SKM-1 treated with dmso at 0.1 percent for 144 hours (cell line): Measurements from ENCODE around the gene OR7E24.
"Not testable (repeated sequence)": the region's sequence is repeated elsewhere in the genome, so short reads cannot be mapped to it uniquely, and the experiment has no call there.

Source experiments
- DNase-seq: peaks from one replicate; lab custom pipeline; 2025; ENCODE audit not compliant: unreplicated experiment; lab: John Stamatoyannopoulos, UW

The OR7E24 gene

DNA sequence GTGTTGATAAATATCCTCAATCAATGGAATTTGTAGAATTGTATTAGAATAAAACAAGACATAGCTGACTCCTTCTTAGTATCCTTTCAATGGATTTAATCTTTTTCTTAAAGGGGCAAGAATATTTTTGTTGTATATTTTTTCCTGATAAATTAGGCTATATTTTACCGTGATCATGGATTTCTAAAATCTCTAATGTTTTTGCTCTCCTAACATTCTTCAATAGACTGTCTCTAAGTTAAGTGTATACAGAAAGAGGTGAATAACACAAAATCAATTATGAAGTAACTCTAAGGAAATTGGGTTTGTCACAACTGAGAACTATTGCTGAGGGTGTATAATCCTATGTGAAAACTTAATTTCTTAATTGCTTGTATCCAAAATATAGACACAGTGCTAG is at the start of gene OR7E24:
OR7E24 (plus strand) TSS at position 301 of the 400 bp plus-strand sequence. CDS start 114 bp downstream, outside the sequence.
- DNase-seq, result no peak

DNA sequence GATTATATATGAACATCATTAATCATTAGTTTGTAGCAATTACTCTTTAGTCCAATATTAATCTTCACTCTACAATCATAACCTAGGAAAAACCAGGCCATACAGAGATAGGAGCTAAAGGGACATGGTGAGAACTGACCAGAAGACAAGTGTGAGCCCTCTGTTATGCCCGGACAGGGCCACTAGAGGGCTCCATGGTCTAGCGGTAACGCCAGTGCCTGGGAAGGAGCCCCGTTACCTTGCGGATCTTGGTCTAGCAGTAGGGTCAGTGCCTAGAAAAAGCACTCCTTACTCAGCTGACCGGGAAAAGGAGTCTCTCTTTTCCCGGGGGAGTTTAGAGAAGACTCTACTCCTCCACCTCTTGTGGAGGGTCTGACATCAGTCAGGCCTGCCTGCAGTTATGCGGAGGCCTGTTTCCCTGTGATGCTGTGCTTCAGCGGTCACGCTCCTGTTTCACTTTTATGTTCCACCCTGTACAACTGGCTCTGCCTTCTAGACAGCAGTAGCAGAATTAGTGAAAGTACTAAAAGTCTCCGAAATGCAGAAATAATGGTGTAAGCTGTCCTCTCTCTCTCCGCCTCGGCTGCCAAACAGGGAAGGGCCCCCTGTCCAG is 45.1 kb upstream of the OR7E24 start:
- DNase-seq, result peak; percentile 15

DNA sequence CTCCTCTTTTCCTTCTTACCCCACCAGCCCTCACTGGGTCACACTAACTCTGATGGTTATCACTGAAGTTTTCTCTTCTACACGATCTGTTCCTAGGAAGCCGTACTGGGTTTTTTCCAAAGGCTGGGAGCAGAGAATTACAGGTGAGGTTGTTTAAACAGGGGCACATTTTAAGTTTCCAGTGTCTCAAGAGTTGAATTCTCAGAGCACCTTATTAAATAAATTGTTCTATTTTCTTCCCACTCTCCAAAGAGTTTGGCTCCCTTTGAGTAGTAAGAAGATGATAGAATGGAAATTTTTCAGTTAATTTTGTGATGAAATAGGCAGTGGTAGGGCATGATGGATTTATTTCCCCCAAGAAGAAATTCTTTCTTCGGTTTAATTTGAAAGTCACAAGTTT is 31.2 kb upstream of the OR7E24 start, which contains the start of gene OR7D4:
OR7D4 (minus strand) TSS at position 101 of the 400 bp plus-strand sequence. CDS start 4,752 bp downstream, outside the sequence.
- no peak for DNase-seq

DNA sequence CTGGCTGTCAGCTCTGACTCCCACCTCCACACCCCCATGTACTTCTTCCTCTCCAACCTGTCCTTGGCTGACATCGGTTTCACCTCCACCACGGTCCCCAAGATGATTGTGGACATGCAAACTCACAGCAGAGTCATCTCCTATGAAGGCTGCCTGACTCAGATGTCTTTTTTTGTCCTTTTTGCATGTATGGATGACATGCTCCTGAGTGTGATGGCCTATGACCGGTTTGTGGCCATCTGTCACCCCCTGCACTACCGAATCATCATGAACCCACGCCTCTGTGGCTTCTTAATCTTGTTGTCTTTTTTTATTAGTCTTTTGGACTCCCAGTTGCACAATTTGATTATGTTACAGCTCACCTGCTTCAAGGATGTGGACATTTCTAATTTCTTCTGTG is 506 bp downstream of the OR7E24 start:
- DNase-seq, result no peak

DNA sequence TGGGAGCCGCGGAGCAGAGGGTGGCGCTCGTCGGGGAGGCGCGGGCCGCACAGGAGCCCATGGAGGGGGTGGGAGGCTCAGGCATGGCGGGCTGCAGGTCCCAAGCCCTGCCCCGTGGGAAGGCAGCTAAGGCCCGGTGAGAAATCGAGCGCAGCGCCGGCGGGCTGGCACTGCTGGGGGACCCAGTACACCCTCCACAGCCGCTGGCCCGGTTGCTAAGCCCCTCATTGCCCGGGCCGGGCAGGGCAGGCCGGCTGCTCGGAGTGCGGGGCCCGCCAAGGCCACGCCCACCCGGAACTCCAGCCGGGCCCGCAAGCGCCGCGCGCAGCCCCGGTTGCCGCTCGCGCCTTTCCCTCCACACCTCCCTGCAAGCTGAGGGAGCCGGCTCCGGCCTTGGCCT is 32.8 kb downstream of the OR7E24 start:
- DNase-seq, result not testable (repeated sequence)

DNA sequence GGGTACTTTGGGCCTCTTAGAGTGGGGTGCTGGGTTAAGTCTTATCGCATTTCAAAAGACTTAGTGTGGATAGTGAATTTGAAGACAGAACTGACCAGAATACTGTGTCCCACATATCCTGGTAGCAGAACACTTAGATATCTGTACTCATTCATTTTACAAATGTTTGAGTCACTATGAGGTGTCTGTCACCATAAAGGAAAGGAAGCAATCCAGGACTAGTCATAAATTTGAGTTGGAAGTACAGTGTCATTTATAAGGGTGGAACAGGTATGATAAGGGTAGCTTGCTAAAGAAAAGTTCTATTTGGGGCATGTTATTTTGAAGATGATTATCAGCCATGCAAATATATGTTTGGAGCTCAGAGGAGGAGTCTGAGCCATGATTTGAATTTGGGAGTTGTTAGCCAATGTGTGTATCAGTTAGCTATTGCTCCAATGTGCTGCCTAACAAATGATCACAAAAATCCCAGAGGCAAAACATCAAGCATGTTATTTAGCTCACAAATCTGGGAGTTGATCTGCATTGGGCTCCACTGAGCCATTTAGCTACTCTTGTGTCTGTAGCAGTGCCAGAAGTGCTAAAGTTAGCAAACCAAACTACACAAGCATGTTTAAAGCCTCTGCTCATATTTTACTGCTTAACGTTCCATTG is 38.6 kb downstream of the OR7E24 start:
- DNase-seq, result no peak

DNA sequence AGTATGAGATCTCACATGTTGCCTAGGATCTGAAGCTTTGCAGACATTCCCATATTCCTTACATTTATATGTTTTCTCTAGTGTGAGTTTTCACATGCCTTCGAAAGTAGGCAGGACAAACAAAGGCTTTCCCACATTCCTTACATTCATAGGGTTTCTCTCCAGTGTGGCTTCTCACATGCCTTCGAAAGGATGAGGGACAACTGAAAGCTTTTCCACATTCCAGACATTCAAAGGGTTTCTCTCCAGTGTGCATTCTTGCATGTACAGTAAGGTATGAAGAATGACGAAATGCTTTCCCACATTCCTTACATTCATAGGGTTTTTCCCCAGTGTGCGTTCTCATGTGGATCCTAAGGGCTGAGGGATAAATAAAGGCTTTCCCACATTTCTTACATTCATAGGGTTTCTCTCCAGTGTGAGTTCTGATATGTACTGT is 44.7 kb downstream of the OR7E24 start:
- DNase-seq, result no peak

DNA sequence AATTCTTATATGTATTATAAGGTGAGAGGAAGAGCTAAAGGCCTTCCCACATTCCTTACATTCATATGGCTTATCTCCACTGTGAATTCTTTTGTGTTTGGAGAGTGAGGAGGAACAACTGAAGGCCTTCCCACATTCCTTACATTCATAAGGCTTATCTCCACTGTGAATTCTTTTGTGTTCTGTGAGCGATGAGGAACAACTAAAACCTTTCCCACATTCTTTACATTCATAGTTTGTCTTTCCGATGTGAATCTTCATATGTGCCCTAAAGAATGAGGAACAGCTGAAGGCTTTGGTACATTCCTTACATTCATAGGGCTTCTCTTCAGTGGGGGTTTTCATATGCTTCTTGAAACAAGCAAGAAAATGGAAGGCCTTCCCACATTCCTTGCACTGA is 45.6 kb downstream of the OR7E24 start:
- no peak for DNase-seq
